ENCODE measurements around the gene ATXN2L.

ATXN2L gene

GRCh38 chr16:28844226-28844885 lies 21.6 kb downstream of the ATXN2L start:
- POLR2A ChIA-PET = interaction anchor here (0.5 to 4.7 kb wide), 4 partner anchors 8 to 755 kb away, joined by 4 to 72 read pairs (median 12); partner anchors contain the start of genes ATXN2L and SH2B1
- H3K36me3 ChIP-seq (ENCODE audit: control insufficient read depth in 2 of 2, insufficient read depth in 1 of 2, low read length in 2 of 2) = peaks cover 3 to 39% of the 10 kb centered on the region in 2 experiments; a peak in 2 of 3 replicates
- H3K27ac ChIP-seq (ENCODE audit: extremely low read depth, low read depth, low read length) = no peak overlapping the region
- H3K4me3 ChIP-seq (ENCODE audit: low read depth, low read length) = no peak overlapping the region
- CTCF ChIA-PET = interaction anchor here (0.6 to 1.6 kb wide), 4 partner anchors 11 to 101 kb away, joined by 3 to 12 read pairs (median 6); no protein-coding TSS in a partner anchor
- no peaks in the 10 kb centered on the region for H3K9me3 ChIP-seq (ENCODE audit: control insufficient read depth, insufficient read depth, low read depth, low read length)
- no peak for TF ChIP-seq ZSCAN18 (tag by site-specific recombination; IDR thresholded peaks at IDR 0.05)
- no peak for TF ChIP-seq KLF17 (tag by site-specific recombination; IDR thresholded peaks at IDR 0.05)
- no peak for TF ChIP-seq ZNF558 (tag by site-specific recombination; IDR thresholded peaks at IDR 0.05)
- no peaks in the 10 kb centered on the region for H3K4me1 ChIP-seq (ENCODE audit: control insufficient read depth, insufficient read depth, low read length)

GRCh38 chr16:28845293-28845692 lies 22.5 kb downstream of the ATXN2L start:
- TF ChIP-seq ZFHX2 (tag by site-specific recombination; conservative IDR thresholded peaks at IDR 0.05) (peak; percentile 40), KLF10 (tag by site-specific recombination; IDR thresholded peaks at IDR 0.05) (peak; percentile 21; the same call in 1 of the 2 replicates), SP2 (tag by site-specific recombination; IDR thresholded peaks at IDR 0.05) (peak; percentile 81), ZNF692 (tag by site-specific recombination; IDR thresholded peaks at IDR 0.05) (no peak), SP3 (tag by site-specific recombination; IDR thresholded peaks at IDR 0.05) (peak; percentile 68), EGR2 (tag by site-specific recombination; IDR thresholded peaks at IDR 0.05; ENCODE audit: low read depth) (peak; percentile 51; the same call in 1 of the 2 replicates), ZSCAN4 (tag by site-specific recombination; IDR thresholded peaks at IDR 0.05) (no peak), KLF9 (tag by site-specific recombination; IDR thresholded peaks at IDR 0.05; ENCODE audit: low read depth) (0 out of 2 replicates have a peak, but pooled peaks have one; percentile 40), MZF1 (tag by site-specific recombination; IDR thresholded peaks at IDR 0.05; ENCODE audit: borderline replicate concordance) (no peak)
- H3K4me3 ChIP-seq (ENCODE audit: low read depth, low read length) = peak overlapping the region; percentile 95
- peak overlapping the region; percentile 65; the same call in 1 of the 2 replicates for H3K27ac ChIP-seq (ENCODE audit: extremely low read depth, low read depth, low read length)
- H3K36me3 ChIP-seq (ENCODE audit: control insufficient read depth in 2 of 2, insufficient read depth in 1 of 2, low read length in 2 of 2) = peaks cover 3 to 39% of the 10 kb centered on the region in 2 experiments; a peak in 2 of 3 replicates
- ChIA-PET POLR2A (interaction anchor here (0.5 to 4.7 kb wide), 12 partner anchors 9 to 754 kb away, joined by 3 to 72 read pairs (median 6); partner anchors contain the start of genes ATP2A1, ATXN2L, NFATC2IP and SH2B1), CTCF (interaction anchor here (1.1 to 1.6 kb wide), 3 partner anchors 10 to 100 kb away, joined by 5 to 12 read pairs (median 6); no protein-coding TSS in a partner anchor)
- no peaks in the 10 kb centered on the region for H3K9me3 ChIP-seq (ENCODE audit: control insufficient read depth, insufficient read depth, low read depth, low read length)
- no peaks in the 10 kb centered on the region for H3K4me1 ChIP-seq (ENCODE audit: control insufficient read depth, insufficient read depth, low read length)

GRCh38 chr16:28845761-28846079 lies 22.9 kb downstream of the ATXN2L start:
- Histone ChIP-seq H3K27ac (ENCODE audit: extremely low read depth, low read depth, low read length) (peak overlapping the region; percentile 65; the same call in 1 of the 2 replicates), H3K9me3 (ENCODE audit: control insufficient read depth, insufficient read depth, low read depth, low read length) (no peaks in the 10 kb centered on the region), H3K4me1 (ENCODE audit: control insufficient read depth, insufficient read depth, low read length) (no peaks in the 10 kb centered on the region), H3K36me3 (ENCODE audit: control insufficient read depth in 2 of 2, insufficient read depth in 1 of 2, low read length in 2 of 2) (peaks cover 3 to 39% of the 10 kb centered on the region in 2 experiments; a peak in 2 of 3 replicates), H3K4me3 (ENCODE audit: low read depth, low read length) (peak overlapping the region; percentile 95)
- TF ChIP-seq SCRT2 (tag by site-specific recombination; IDR thresholded peaks at IDR 0.05) (peak; percentile 76), MEIS1 (CRISPR knock-in tag; IDR thresholded peaks at IDR 0.05; ENCODE audit: borderline replicate concordance) (no peak), ZNF423 (tag by site-specific recombination; IDR thresholded peaks at IDR 0.05) (no peak), ZFHX2 (tag by site-specific recombination; conservative IDR thresholded peaks at IDR 0.05) (no peak)
- POLR2A ChIA-PET = interaction anchor here (0.6 to 4.7 kb wide), 15 partner anchors 8 to 105 kb away, joined by 3 to 72 read pairs (median 5); partner anchors contain the start of genes ATP2A1, ATXN2L, NFATC2IP and RABEP2
- CTCF ChIA-PET = interaction anchor here (1.1 to 2.8 kb wide), 5 partner anchors 9 to 102 kb away, joined by 3 to 15 read pairs (median 6); partner anchors contain the start of gene SH2B1
